MM.1S (cell line): ENCODE data around the gene CHRND.

Source experiments
- EZH2 ChIP-seq: fragments of 300-600 bp; sonication (generic); optimal IDR thresholded peaks from 2 replicates; pipeline ENCODE3; 2017; ENCODE audit warnings: low read depth, mild to moderate bottlenecking, antibody characterized with exemption, low read length, mixed read lengths
- TF ChIP-seq, protein P1 (sequence below): fragments of 300-600 bp; sonication (generic); IDR thresholded peaks from 2 replicates; pipeline ENCODE4 v1.5.1; 2016; ENCODE audit warnings: antibody characterized with exemption, low read length, mixed read lengths

DNA sequence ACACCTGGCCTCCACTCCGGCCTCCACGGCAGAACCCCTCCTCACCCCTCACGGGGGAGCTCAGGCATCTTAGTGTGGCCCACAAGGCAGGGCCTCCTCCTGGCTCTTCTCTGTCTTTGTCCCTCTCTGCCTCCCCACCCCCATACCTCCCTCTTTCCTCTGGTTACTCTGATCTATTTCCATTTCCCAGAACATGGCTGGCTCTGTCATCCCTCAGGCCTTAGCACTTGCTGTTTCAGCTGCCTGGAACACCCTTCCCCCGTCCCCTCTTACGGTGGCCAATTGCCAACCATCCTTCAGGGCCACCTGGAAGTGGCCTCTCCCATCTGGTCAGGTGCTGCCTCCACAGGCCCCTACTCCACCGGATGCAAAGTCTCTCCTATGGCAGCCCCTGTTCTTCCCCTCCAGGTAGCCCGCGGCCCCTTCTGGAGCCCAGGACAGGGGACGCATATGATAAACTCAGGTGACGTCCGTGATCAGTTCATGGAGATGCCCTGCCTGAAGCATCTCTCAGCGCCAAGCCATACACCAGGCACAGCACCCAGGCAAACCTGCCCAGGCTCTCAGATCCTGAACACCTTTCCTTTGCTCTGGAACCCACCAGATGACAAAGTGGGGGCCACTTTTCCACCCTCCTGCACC lies 34.7 kb upstream of the CHRND start:
- TF ChIP-seq, protein P1, sequence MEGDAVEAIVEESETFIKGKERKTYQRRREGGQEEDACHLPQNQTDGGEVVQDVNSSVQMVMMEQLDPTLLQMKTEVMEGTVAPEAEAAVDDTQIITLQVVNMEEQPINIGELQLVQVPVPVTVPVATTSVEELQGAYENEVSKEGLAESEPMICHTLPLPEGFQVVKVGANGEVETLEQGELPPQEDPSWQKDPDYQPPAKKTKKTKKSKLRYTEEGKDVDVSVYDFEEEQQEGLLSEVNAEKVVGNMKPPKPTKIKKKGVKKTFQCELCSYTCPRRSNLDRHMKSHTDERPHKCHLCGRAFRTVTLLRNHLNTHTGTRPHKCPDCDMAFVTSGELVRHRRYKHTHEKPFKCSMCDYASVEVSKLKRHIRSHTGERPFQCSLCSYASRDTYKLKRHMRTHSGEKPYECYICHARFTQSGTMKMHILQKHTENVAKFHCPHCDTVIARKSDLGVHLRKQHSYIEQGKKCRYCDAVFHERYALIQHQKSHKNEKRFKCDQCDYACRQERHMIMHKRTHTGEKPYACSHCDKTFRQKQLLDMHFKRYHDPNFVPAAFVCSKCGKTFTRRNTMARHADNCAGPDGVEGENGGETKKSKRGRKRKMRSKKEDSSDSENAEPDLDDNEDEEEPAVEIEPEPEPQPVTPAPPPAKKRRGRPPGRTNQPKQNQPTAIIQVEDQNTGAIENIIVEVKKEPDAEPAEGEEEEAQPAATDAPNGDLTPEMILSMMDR = no peak
- no peak for TF ChIP-seq EZH2
